Suppressor macrophage treated with lipopolysaccharide for 1 hour (primary cell): ENCODE data around the gene RLF.
"Not testable (repeated sequence)": the region's sequence is repeated elsewhere in the genome, so short reads cannot be mapped to it uniquely, and the experiment has no call there.

ENCODE experiments used
- DNase-seq, 3 donors: peaks; one replicate each; pipeline ENCODE4 v3.0.0-alpha.2; 2020 to 2022

RLF gene

GRCh38 chr1:40174788-40175187 is 13.6 kb downstream of the RLF start:
- no peak for DNase-seq

- not testable (repeated sequence) for DNase-seq
Measured at GRCh38 chr1:40176989-40177388, 15.8 kb downstream of the RLF start.

GRCh38 chr1:40178200-40178599 is 17.0 kb downstream of the RLF start:
- no peak for DNase-seq

GRCh38 chr1:40179496-40180089 is 18.4 kb downstream of the RLF start:
- DNase-seq: no peak

GRCh38 chr1:40183055-40183710 is 22.0 kb downstream of the RLF start:
- DNase-seq: peak; percentile 51 to 60 (median 55)

- no peak for DNase-seq
Measured at GRCh38 chr1:40184193-40184592, 23.0 kb downstream of the RLF start.

GRCh38 chr1:40185951-40186864 is 25.0 kb downstream of the RLF start:
- DNase-seq: peak; percentile 72 to 75 (median 74)

- no peak for DNase-seq
Measured at GRCh38 chr1:40187399-40187798, 26.2 kb downstream of the RLF start.

GRCh38 chr1:40194639-40195038 is 33.5 kb downstream of the RLF start:
- not testable (repeated sequence) for DNase-seq

GRCh38 chr1:40197656-40198055 is 36.5 kb downstream of the RLF start:
- DNase-seq: peak in 2 of 3 donors; percentile 15 to 19

- DNase-seq: no peak
Measured at GRCh38 chr1:40199126-40199525, 37.9 kb downstream of the RLF start.

GRCh38 chr1:40204856-40205255 is 43.7 kb downstream of the RLF start:
- peak; percentile 12 to 42 (median 40) for DNase-seq

- no peak for DNase-seq
Measured at GRCh38 chr1:40210511-40211204, 49.5 kb downstream of the RLF start.

GRCh38 chr1:40218333-40218732 is 57.1 kb downstream of the RLF start:
- no peak for DNase-seq

- not testable (repeated sequence) for DNase-seq
Measured at GRCh38 chr1:40221471-40221905, 60.3 kb downstream of the RLF start.

- no peak for DNase-seq
Measured at GRCh38 chr1:40221977-40222772, 61.0 kb downstream of the RLF start.

- DNase-seq: no peak
Measured at GRCh38 chr1:40224040-40224439, 62.9 kb downstream of the RLF start.

- no peak for DNase-seq
Measured at GRCh38 chr1:40226192-40226591, 65.0 kb downstream of the RLF start.

GRCh38 chr1:40232444-40232843 is 71.3 kb downstream of the RLF start:
- no peak for DNase-seq

GRCh38 chr1:40239626-40240025 is 78.4 kb downstream of the RLF start:
- DNase-seq: no peak

GRCh38 chr1:40240390-40240789 is 79.2 kb downstream of the RLF start:
- DNase-seq: no peak

GRCh38 chr1:40241362-40241761 is 80.2 kb downstream of the RLF start:
- DNase-seq: peak; percentile 16 to 48 (median 42)
